HG03108 (cell line): ENCODE measurements around the gene FASN.

Source experiments
- ATAC-seq: cut with Tn5 transposase; IDR thresholded peaks from one replicate; pipeline ENCODE4 v1.9.1; 2021; ENCODE audit warnings: moderate library complexity; ENCODE audit not compliant: unreplicated experiment

The FASN gene

GRCh38 chr17:82089723-82090548 lies 8.1 kb downstream of the FASN start:
- ATAC-seq = no peak

- no peak for ATAC-seq
Observed at GRCh38 chr17:82088838-82089722, 9.0 kb downstream of the FASN start.

- ATAC-seq = no peak
Observed at GRCh38 chr17:82087961-82088837, 9.8 kb downstream of the FASN start.

GRCh38 chr17:82086941-82087906 lies 10.8 kb downstream of the FASN start:
- no peak for ATAC-seq

GRCh38 chr17:82085931-82086764 lies 11.9 kb downstream of the FASN start:
- ATAC-seq = no peak

GRCh38 chr17:82085031-82085861 lies 12.8 kb downstream of the FASN start:
- ATAC-seq = no peak

- no peak for ATAC-seq
Observed at GRCh38 chr17:82084373-82085030, 13.5 kb downstream of the FASN start.

GRCh38 chr17:82083533-82084359 lies 14.3 kb downstream of the FASN start:
- no peak for ATAC-seq

- no peak for ATAC-seq
Observed at GRCh38 chr17:82083009-82083408, 15.0 kb downstream of the FASN start.

GRCh38 chr17:82082456-82082855 lies 15.6 kb downstream of the FASN start:
- ATAC-seq = no peak

- ATAC-seq = no peak
Observed at GRCh38 chr17:82081966-82082365, 16.1 kb downstream of the FASN start.

GRCh38 chr17:82081546-82081945 lies 16.5 kb downstream of the FASN start:
- no peak for ATAC-seq

- no peak for ATAC-seq
Observed at GRCh38 chr17:82080789-82081464, 17.1 kb downstream of the FASN start.

- ATAC-seq = no peak
Observed at GRCh38 chr17:82080048-82080788, 17.8 kb downstream of the FASN start.

- no peak for ATAC-seq
Observed at GRCh38 chr17:82079001-82079677, 18.9 kb downstream of the FASN start.
